Measurements from ENCODE around the gene EPAS1. TPM values are rescaled to one million over a fixed set of nuclear protein-coding genes. Genes with fewer than 3 reads are reported as not detected.

The EPAS1 gene
- total and polyA plus RNA-seq, 2 of the 8 experiments (the other 6 are each of a cell fraction or from before 2014, with no cell fraction given) = 2.0 to 4.9 TPM

DNA sequence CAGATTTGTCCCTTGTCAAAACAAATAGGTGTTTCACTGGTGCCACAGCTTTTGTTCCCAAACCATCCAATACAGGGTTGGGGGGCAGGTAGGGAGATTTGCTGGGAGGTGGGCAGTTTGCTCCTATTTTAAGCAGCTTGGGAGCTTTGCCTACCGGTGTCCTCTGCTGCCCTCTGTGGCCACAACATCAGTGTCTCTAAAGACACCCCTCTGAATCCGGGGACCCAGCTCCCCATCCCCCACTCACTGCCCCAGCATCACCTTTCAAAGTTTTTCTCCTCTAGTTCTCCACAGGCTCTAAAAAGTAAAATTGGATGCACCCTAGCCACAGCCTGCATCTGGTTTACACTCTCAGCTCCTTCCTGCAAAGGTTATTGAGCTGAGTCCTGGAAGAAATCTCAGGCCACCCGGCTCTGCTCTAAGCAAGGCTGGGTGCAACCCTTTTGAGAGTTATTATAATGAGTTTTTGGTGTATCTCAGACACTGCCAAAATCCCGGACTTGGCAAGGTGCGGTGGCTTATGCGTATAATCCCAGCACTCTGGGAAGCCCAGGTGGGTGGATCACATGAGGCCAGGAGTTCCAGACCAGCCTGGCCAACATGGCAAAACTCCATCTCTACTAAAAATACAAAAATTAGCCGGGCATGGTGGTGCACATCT lies 2.9 kb upstream of the EPAS1 start (continued):
- TF ChIP-seq RBBP5 (IDR thresholded peaks at IDR 0.05; ENCODE audit: borderline replicate concordance, low read depth, low read length) (no peak), TBP (IDR thresholded peaks at IDR 0.05; ENCODE audit: low read depth, low read length) (no peak), CBX8 (IDR thresholded peaks at IDR 0.05; ENCODE audit: borderline replicate concordance, low read depth, low read length) (no peak), ZNF274 (IDR thresholded peaks at IDR 0.05; ENCODE audit: borderline replicate concordance, extremely low read depth, low read length) (no peak), SAP30 (IDR thresholded peaks at IDR 0.05; ENCODE audit: insufficient read depth, insufficient replicate concordance, low read length) (no peak), KDM4A (IDR thresholded peaks at IDR 0.05; ENCODE audit: low read depth, low read length, severe bottlenecking) (no peak), JUND (IDR thresholded peaks at IDR 0.05; ENCODE audit: low read length) (no peak), KDM1A (IDR thresholded peaks at IDR 0.05; ENCODE audit: borderline replicate concordance, low read length) (no peak), HDAC2 (IDR thresholded peaks at IDR 0.05; ENCODE audit: borderline replicate concordance in 1 of 2, low read depth in 2 of 2, low read length in 2 of 2) (no peak), BCL11A (IDR thresholded peaks at IDR 0.05; ENCODE audit: low read depth in 2 of 2, low read length in 2 of 2) (no peak), PHF8 (conservative IDR thresholded peaks at IDR 0.05; ENCODE audit: low read depth, low read length) (no peak), SIN3A (conservative IDR thresholded peaks at IDR 0.05 in 1 of 2, IDR thresholded peaks at IDR 0.05 in 1 of 2; ENCODE audit: low read depth in 1 of 2, low read length in 2 of 2) (no peak), SUZ12 (IDR thresholded peaks at IDR 0.05; ENCODE audit: low read length) (no peak), NRF1 (IDR thresholded peaks at IDR 0.05; ENCODE audit: low read depth, low read length) (no peak), TEAD4 (IDR thresholded peaks at IDR 0.05; ENCODE audit: low read depth, low read length) (no peak), EP300 (IDR thresholded peaks at IDR 0.05; ENCODE audit: borderline replicate concordance in 1 of 2, low read depth in 2 of 2, low read length in 2 of 2) (no peak)
- TF ChIP-seq, protein P1, sequence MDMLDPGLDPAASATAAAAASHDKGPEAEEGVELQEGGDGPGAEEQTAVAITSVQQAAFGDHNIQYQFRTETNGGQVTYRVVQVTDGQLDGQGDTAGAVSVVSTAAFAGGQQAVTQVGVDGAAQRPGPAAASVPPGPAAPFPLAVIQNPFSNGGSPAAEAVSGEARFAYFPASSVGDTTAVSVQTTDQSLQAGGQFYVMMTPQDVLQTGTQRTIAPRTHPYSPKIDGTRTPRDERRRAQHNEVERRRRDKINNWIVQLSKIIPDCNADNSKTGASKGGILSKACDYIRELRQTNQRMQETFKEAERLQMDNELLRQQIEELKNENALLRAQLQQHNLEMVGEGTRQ (IDR thresholded peaks at IDR 0.05; ENCODE audit: low read length) = no peak
- TF ChIP-seq, protein P2, sequence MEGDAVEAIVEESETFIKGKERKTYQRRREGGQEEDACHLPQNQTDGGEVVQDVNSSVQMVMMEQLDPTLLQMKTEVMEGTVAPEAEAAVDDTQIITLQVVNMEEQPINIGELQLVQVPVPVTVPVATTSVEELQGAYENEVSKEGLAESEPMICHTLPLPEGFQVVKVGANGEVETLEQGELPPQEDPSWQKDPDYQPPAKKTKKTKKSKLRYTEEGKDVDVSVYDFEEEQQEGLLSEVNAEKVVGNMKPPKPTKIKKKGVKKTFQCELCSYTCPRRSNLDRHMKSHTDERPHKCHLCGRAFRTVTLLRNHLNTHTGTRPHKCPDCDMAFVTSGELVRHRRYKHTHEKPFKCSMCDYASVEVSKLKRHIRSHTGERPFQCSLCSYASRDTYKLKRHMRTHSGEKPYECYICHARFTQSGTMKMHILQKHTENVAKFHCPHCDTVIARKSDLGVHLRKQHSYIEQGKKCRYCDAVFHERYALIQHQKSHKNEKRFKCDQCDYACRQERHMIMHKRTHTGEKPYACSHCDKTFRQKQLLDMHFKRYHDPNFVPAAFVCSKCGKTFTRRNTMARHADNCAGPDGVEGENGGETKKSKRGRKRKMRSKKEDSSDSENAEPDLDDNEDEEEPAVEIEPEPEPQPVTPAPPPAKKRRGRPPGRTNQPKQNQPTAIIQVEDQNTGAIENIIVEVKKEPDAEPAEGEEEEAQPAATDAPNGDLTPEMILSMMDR (IDR thresholded peaks at IDR 0.05; ENCODE audit: control extremely low read depth in 1 of 3, insufficient read depth in 1 of 3, low read depth in 1 of 3, low read length in 3 of 3) = peak; percentile 70 to 73 (median 72)
- TF ChIP-seq, protein P3, sequence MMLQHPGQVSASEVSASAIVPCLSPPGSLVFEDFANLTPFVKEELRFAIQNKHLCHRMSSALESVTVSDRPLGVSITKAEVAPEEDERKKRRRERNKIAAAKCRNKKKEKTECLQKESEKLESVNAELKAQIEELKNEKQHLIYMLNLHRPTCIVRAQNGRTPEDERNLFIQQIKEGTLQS (IDR thresholded peaks at IDR 0.05; ENCODE audit: insufficient read depth, low read depth, low read length) = no peak
